HUES48 (cell line): Measurements from ENCODE around the gene PEAR1.
A peak's percentile ranks its signal among the peaks of the same experiment; 100 is the strongest.

ENCODE experiments used
- H3K27ac ChIP-seq: one replicate; pipeline ENCODE4 v1.7.0; 2013; ENCODE audit warnings: low read depth, low read length, inconsistent platforms
- H3K27me3 ChIP-seq: 2 replicates; pipeline ENCODE4 v1.6.1; 2013; ENCODE audit warnings: mild to moderate bottlenecking, low read length; ENCODE audit not compliant: control insufficient read depth, insufficient read depth
- H3K36me3 ChIP-seq: 2 replicates; pipeline ENCODE4 v1.6.1; 2013; ENCODE audit warnings: low read length; ENCODE audit not compliant: control insufficient read depth, insufficient read depth
- H3K4me1 ChIP-seq: 2 replicates; pipeline ENCODE4 v1.6.1; 2013; ENCODE audit warnings: mild to moderate bottlenecking, low read length; ENCODE audit not compliant: control insufficient read depth, insufficient read depth
- H3K4me3 ChIP-seq: 2 replicates; pipeline ENCODE4 v1.5.1; 2013; ENCODE audit warnings: mild to moderate bottlenecking, low read depth, low read length
- H3K9ac ChIP-seq: 2 replicates; pipeline ENCODE4 v1.6.1; 2013; ENCODE audit warnings: mild to moderate bottlenecking, low read depth, low read length, moderate library complexity
- H3K9me3 ChIP-seq: 2 replicates; pipeline ENCODE4 v1.6.1; 2013; ENCODE audit warnings: low read length; ENCODE audit not compliant: control insufficient read depth, insufficient read depth

Gene PEAR1

DNA sequence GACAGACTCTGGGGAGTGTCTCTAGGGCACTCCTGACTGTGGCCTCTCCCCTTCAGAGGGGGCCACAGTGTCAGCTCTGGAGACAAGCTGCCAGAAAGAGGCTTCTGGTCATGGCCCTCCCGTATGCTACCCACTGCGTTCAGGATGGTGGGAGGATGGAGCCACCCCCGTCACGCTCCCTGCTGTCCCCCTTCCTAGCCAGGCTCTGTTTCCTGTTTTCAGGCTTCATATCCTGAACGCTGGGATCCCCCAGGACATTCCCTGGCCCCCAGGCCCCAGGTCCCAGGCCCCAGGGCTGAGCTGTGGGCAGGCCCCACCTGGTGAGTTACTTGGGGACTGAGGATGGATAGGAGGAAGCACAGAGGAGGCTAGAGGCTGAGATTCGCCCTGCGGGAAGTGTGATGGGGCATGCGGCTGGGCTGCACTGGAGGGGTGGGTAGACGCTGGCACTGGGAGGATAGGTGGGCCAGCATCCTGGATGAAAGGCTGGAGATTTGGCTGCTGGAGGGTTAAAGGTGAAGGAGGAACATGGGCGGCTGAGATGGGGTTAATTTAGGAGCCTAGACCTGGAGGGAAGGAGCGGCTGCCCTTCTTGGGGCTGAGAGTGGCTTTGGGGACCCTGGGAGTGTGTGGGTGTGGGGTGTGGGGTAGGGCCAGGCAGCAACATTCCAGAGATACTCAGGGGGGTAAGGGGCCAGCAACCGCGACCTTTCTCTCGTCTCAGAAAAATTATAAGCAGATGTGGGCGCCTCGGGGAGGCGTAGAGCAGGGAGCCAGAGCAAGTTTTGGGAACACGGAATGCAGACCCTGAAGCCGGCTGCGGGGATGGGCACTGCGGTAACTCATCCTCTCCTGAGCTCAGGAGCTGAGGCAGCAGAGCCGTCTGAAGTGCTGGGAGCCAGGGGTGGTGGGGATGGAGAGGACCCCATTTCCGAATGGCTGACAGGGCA is 8.7 kb downstream of the PEAR1 start:
- Histone ChIP-seq H3K4me1 (peaks cover 2% of the 10 kb centered on the region; the same call in 1 of the 2 replicates), H3K27me3 (no peaks in the 10 kb centered on the region; the same call in none of the 2 replicates), H3K9ac (no peak overlapping the region), H3K27ac (no peak overlapping the region), H3K9me3 (no peaks in the 10 kb centered on the region), H3K36me3 (no peaks in the 10 kb centered on the region), H3K4me3 (no peak overlapping the region)

DNA sequence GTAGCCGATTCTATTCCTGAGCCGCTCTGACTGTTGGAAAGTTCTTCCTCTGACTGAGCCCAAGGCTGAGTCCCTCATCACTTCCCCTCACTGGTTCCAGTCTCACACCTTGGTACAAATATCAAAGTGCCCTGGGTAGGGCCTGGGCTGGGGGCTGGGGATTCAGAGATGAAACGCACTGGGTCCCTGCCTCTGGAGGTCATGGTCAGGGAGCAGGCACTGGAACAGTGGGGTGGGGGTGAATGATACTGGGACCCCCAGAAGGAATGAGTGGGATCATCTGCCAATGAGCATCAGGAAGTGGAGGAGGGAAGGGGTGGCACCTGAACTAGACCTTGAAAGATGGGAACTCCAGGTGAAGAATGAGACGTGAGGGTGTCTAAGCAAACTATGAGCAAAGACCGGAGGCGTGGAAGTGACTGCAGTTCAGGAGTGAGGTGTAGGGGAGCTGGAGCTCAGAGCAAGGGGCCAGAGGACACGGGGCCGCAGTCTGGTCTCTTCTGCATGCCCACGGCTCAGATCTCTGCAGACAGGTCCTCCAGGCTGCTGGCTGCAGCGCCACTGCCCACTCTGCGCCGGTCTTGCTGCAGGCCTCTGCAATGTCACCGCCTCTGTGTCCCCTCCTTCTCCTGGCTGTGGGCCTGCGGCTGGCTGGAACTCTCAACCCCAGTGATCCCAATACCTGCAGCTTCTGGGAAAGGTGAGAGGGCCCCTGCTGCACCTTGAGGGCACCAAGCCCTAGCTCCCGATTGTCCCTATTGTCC is 10.0 kb downstream of the PEAR1 start:
- Histone ChIP-seq H3K9ac (no peak overlapping the region), H3K27ac (no peak overlapping the region), H3K27me3 (no peaks in the 10 kb centered on the region; the same call in none of the 2 replicates), H3K4me1 (no peaks in the 10 kb centered on the region), H3K9me3 (no peaks in the 10 kb centered on the region), H3K4me3 (no peak overlapping the region), H3K36me3 (no peaks in the 10 kb centered on the region)

DNA sequence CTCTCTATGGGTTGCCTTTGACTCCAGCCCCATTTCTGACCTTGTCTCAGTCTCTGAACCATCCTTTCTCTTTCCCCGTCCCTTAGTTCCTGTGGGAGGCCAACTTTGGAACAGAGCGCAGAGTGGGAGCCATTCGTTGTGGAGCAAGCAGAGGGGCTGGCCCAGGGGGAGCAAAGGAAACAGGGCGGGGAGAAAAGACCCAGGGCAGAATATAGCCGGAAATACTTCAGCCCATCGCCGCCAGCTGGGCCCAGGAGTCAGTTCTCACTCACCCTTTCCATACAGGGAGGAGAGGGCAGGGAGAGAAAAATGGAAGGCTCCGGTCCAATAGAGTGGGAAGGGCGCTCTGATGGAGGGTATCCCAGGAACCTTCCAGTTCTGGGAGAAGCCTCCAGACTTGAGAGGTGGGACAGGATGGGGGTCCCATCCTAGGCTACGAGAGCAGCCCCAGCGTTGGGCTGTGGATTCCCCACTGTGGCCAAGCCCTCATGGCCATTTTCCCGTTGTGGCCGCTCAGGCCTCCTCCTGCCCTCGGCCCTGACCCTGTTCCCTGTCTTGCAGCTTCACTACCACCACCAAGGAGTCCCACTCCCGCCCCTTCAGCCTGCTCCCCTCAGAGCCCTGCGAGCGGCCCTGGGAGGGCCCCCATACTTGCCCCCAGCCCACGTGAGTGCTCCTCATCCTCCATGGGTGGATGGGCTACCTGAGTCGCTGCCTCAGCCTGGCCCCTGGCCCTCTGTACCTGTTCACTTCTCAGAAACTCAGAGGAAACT is 10.9 kb downstream of the PEAR1 start:
- no peak overlapping the region for H3K9ac ChIP-seq
- H3K4me3 ChIP-seq = no peak overlapping the region
- no peaks in the 10 kb centered on the region for H3K4me1 ChIP-seq
- H3K27me3 ChIP-seq = no peaks in the 10 kb centered on the region; the same call in 1 of the 2 replicates
- no peak overlapping the region for H3K27ac ChIP-seq
- H3K36me3 ChIP-seq = no peaks in the 10 kb centered on the region
- no peaks in the 10 kb centered on the region for H3K9me3 ChIP-seq

DNA sequence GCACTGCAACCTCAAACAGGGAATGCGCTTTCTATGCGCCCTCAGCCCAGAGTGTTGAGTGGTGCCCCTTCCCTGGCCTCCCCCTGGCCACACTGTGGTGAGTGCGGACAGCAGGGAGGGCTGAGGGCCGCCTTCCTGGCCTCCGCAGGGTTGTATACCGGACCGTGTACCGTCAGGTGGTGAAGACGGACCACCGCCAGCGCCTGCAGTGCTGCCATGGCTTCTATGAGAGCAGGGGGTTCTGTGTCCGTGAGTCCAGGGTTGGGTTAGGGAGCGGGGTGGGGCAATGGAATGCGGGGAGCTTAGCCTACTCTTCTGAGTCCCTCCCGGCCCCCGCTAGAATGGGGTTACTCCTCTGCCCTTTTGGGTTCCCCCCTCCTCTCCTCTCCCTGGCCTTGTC is 11.7 kb downstream of the PEAR1 start:
- Histone ChIP-seq H3K4me3 (no peak overlapping the region), H3K9ac (no peak overlapping the region), H3K27me3 (no peaks in the 10 kb centered on the region; the same call in 1 of the 2 replicates), H3K27ac (no peak overlapping the region), H3K9me3 (no peaks in the 10 kb centered on the region), H3K36me3 (no peaks in the 10 kb centered on the region), H3K4me1 (no peaks in the 10 kb centered on the region)

DNA sequence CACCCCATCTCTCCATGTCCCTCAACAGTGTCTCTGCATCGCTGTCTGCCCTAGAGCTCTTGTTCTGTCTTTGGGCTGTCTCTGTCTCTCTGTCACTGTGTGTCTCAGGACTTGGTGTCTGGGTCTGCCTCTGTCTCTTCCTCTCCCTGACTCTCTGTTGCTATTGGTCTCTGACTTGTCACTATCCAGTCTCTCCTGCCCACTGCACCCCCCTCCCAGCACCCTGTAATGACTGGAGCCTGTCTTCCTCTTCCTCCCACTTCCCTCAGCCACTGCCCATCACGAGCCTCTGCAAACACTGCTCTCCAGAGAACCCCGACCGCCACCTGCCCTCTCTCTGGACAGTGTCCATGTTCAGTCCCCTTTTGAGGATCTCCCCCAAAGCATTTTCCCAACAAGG is 12.1 kb downstream of the PEAR1 start:
- H3K9me3 ChIP-seq = no peaks in the 10 kb centered on the region
- no peak overlapping the region for H3K27ac ChIP-seq
- no peaks in the 10 kb centered on the region; the same call in none of the 2 replicates for H3K27me3 ChIP-seq
- no peak overlapping the region for H3K4me3 ChIP-seq
- H3K36me3 ChIP-seq = no peaks in the 10 kb centered on the region
- no peak overlapping the region for H3K9ac ChIP-seq
- peaks cover 3% of the 10 kb centered on the region for H3K4me1 ChIP-seq

DNA sequence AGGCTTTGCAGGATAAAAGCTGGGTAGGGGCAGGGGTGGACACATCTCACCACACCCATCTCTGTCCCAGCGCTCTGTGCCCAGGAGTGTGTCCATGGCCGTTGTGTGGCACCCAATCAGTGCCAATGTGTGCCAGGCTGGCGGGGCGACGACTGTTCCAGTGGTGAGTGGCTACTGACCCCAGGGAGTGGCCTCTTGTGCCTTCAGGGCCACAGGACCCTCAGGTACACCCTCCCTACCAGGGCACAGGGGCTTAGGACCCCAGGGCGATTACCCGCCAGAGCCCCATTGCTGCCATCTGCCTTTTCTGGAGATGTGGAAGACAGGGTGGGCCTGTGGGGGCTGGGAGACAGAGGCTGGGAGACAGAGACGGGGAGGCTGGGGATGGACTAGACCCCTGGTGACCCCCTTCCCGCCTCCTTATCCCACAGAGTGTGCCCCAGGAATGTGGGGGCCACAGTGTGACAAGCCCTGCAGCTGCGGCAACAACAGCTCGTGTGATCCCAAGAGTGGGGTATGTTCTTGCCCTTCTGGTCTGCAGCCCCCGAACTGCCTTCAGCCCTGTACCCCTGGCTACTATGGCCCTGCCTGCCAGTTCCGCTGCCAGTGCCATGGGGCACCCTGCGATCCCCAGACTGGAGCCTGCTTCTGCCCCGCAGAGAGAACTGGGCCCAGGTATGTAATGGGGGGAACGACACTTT is 12.8 kb downstream of the PEAR1 start:
- no peak overlapping the region for H3K27ac ChIP-seq

DNA sequence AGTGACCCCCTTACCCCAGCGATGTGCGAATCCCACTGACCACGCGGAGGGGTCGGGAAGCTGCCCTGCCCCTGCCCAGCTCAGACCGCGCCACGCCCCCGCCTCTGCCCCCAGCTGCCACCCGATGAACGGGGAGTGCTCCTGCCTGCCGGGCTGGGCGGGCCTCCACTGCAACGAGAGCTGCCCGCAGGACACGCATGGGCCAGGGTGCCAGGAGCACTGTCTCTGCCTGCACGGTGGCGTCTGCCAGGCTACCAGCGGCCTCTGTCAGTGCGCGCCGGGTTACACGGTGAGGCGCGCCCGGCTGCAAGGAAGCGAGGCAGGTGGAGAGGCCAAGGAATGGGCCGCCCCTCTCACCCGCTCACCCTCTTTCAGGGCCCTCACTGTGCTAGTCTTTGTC is 15.0 kb downstream of the PEAR1 start:
- Histone ChIP-seq H3K4me3 (no peak overlapping the region), H3K4me1 (peaks cover 11% of the 10 kb centered on the region), H3K27ac (no peak overlapping the region), H3K9me3 (no peaks in the 10 kb centered on the region), H3K9ac (no peak overlapping the region), H3K36me3 (no peaks in the 10 kb centered on the region), H3K27me3 (peaks cover 8% of the 10 kb centered on the region)

More for the DNA sequence above, 12.8 kb downstream of the PEAR1 start:
- Histone ChIP-seq H3K4me3 (no peak overlapping the region), H3K4me1 (peaks cover 5% of the 10 kb centered on the region), H3K27me3 (no peaks in the 10 kb centered on the region; the same call in none of the 2 replicates), H3K36me3 (no peaks in the 10 kb centered on the region), H3K9ac (no peak overlapping the region), H3K9me3 (no peaks in the 10 kb centered on the region)

DNA sequence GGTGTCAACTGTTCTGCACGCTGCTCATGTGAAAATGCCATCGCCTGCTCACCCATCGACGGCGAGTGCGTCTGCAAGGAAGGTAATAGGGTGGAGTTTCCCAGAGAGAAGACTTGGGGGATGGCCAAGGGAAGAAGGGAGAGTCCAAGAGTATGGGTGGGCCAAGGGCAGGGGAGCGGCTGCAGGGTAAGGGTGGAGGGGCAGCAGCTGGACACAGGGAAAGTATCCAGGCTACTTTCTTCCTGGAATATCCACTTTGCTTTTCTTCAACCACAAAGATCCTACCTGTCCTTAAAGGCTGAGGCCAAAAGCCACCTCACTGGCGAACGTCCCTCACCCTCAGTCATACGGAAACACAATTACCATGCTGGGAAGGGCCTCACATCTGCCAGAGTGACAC is 15.4 kb downstream of the PEAR1 start:
- no peaks in the 10 kb centered on the region for H3K36me3 ChIP-seq
- H3K27ac ChIP-seq = no peak overlapping the region
- H3K4me3 ChIP-seq = no peak overlapping the region
- peaks cover 14% of the 10 kb centered on the region for H3K4me1 ChIP-seq
- H3K9ac ChIP-seq = no peak overlapping the region
- peaks cover 13% of the 10 kb centered on the region for H3K27me3 ChIP-seq
- no peaks in the 10 kb centered on the region for H3K9me3 ChIP-seq

DNA sequence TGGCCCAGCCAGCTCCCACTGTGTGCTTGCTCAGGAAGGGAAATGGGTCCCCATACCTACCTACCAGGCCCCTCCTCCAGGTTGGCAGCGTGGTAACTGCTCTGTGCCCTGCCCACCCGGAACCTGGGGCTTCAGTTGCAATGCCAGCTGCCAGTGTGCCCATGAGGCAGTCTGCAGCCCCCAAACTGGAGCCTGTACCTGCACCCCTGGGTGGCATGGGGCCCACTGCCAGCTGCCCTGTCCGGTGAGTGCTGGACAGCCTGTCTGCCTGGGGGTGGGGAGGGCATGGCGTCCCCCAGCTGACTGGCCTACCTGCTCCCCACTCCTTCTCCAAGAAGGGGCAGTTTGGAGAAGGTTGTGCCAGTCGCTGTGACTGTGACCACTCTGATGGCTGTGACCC is 16.2 kb downstream of the PEAR1 start:
- H3K27me3 ChIP-seq = peaks cover 19% of the 10 kb centered on the region
- H3K9me3 ChIP-seq = no peaks in the 10 kb centered on the region
- H3K36me3 ChIP-seq = no peaks in the 10 kb centered on the region
- H3K4me1 ChIP-seq = peaks cover 14% of the 10 kb centered on the region
- H3K27ac ChIP-seq = no peak overlapping the region
- no peak overlapping the region for H3K9ac ChIP-seq
- H3K4me3 ChIP-seq = no peak overlapping the region

DNA sequence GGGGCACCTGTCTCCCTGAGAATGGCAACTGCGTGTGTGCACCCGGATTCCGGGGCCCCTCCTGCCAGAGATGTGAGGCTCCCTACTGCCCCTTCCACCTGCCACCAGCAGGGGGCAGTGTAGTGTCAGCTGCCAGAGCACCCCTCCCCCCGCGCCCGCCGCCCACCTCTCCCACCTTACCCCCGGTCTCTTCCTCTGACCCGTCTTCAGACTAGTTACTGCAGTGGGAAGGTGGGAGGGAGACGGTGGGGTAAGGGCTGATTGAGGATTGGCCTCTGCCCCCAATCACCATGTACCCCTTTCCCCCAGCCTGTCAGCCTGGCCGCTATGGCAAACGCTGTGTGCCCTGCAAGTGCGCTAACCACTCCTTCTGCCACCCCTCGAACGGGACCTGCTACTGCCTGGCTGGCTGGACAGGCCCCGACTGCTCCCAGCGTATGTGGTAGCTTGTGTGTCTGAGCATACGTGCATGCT is 16.8 kb downstream of the PEAR1 start:
- H3K4me1 ChIP-seq = peaks cover 14% of the 10 kb centered on the region
- H3K9me3 ChIP-seq = no peaks in the 10 kb centered on the region
- H3K27ac ChIP-seq = no peak overlapping the region
- peaks cover 26% of the 10 kb centered on the region for H3K27me3 ChIP-seq
- H3K4me3 ChIP-seq = peak overlapping the region; percentile 61
- H3K36me3 ChIP-seq = no peaks in the 10 kb centered on the region
- H3K9ac ChIP-seq = no peak overlapping the region
